ENCODE results near the gene GALNT14.

- TF ChIP-seq POLR2A (IDR thresholded peaks at IDR 0.05), result no peak
- TF ChIP-seq CTCF (IDR thresholded peaks at IDR 0.05), result no peak
- TF ChIP-seq POLR2AphosphoS5 (IDR thresholded peaks at IDR 0.05), result no peak
Measured at GRCh38 chr2:31163011-31163539, 24.8 kb upstream of the GALNT14 start.
